Ramos (cell line): ENCODE measurements around the gene TSKU.
"Not testable (repeated sequence)": the region's sequence is repeated elsewhere in the genome, so short reads cannot be mapped to it uniquely, and the experiment has no call there.

Experiments used
- in situ Hi-C: fragments of 300-500 bp; cut with MboI; formaldehyde crosslinking; loops from one replicate; pipeline ENCODE4 v1.14.3; 2022; ENCODE audit warnings: low sequenced_read_pairs; ENCODE audit not compliant: unreplicated experiment

TSKU gene

DNA sequence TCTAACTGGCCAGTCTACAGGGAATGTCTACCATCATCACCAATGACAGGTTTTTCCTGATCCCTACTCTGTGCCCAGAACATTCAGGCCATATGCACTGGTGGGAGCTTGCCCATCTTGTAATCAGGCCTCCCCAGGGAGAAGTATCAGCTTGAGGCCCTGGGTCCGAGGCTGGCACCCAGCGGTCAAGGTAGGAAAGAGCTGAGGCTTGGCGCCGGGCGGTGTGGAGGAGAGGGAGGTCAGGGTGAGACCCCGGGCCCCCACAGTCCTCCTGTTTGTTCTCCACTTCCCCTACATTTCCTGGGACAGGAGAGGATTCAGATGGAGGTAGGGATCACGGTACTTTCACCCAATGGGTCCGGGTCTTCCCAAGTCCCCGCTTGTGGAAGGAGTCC, 15.5 kb downstream of the TSKU start:
- in situ Hi-C loops: loop anchor here (5.0 kb wide), 1 partner anchor 61 kb away; no protein-coding TSS in a partner anchor

DNA sequence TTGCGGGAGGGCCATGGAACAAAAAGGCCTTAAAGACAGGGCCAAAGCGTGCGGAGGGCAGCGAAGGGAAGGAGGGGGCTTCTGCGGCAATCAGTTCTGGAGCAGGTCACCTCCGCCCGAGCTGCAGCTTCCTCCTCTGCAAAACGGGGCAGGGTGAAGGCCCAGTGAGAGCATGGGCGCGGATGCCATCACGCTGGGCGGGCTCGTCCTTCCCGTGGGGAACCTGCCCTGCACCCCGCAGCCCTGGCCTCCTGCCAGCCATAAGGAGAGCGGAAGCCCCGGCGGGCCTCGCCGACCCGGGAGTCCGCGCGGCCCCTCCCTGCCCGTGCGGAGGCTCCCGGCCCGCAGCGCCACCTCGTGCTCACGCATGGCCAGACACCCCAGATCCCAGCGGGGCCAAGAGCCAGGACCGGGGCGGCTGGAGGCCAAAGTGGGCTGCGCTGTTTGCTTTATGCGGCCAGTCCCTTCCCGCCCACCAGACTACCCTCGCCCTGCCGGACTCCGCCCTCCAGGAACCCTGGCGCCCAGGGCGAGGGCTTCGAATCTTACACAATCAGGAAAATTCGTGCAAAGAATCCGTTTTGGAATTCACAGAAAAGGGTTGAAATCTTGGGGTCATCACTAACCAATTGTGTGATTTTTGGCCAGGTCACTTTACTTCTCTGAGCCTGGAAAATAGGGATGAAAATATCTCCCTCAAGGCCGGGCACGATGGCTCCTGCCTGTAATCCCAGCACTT, 16.1 kb downstream of the TSKU start:
- in situ Hi-C loops: loop anchor here (5.0 kb wide), 1 partner anchor 62 kb away; no protein-coding TSS in a partner anchor

DNA sequence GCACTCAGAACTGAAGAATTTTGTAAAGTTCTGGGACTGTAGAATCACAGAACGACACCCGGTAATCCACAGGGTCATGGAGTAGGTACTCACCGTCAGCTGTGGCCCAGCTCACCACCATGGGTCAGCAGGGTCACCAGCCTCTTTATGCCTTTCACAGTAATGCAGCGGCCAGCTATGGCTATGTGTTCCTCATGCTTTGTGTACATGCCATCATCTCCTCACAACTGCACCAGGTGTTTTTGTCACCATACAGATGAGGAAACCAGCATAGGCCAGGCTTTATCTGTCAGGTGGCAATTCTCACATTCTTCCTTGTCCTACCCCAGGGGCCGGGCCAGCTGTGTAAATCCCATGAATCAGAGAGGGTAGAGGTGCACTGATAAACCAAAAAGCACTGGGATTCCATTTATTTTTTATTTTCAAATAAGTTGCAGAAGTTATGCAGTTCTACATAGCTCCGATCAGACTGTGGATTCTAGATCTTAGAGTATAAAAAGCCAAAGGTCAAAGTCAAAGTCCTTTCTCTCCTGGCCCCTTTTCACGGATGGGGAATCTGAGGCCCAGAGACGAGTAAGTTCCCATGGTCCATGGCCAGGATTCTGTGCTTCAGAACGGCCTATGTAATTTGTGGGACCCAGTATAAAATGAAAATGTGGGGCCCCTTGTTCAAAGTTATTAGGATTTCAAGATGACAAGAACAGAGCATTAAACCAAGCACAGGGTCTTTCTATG, 17.5 kb downstream of the TSKU start:
- in situ Hi-C loops: no loop called here

DNA sequence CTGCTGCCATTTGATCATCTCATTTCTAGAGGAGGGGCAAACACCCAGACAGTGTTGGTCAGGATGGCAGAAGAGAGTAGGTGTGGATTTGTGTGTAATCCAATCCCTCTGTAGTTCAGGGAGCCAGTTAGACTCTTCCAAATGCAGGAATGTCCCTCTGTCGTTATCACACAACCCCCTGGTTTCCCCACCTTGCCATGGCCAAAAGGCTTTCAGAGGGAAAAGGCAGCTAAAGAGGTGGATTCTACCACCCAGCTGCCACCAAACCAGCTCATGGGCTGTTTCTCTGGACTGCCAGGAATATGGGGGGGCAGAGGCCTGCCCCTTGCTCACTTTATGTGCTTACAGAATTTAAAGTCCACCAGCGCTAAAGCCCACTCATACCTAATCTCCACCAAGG, 18.1 kb downstream of the TSKU start:
- in situ Hi-C loops: no loop called here

DNA sequence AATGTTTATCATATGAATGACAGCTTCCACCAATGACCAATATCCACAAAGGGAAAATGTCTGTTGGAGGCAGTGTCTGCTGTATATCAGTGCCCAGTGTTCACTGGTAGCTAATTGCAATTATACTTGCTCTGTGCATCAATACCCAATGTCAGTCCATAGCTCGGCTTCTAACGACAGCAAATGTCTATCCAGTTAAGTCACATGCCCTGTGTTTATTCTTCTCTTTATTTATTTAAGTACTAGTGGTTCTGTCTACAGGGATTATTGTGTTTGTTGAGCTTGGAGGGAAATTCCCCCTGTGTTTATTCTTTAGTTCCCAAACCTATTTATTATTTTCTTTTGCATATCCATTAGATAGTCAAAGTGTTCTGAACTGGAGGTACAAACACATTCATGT, 18.6 kb downstream of the TSKU start:
- in situ Hi-C loops: no loop called here

DNA sequence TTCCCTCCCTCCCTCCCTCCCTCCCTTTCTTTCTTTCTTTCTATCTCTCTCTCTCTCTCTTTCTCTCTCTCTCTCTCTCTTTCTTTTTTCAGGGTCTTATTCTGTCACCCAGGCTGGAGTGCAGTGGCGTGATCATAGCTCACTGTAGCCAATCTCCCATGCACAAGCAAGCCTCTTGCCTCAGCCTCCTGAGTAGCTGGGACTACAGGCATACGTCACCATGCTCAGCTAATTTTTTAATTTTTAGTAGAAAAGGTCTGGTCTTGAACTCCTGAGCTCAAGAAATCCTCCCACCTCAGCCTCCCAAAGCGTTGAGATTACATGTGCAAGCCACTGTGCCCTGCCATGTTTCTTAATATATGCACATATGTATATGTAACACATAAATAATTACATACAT, 19.0 kb downstream of the TSKU start:
- in situ Hi-C loops: no loop called here

DNA sequence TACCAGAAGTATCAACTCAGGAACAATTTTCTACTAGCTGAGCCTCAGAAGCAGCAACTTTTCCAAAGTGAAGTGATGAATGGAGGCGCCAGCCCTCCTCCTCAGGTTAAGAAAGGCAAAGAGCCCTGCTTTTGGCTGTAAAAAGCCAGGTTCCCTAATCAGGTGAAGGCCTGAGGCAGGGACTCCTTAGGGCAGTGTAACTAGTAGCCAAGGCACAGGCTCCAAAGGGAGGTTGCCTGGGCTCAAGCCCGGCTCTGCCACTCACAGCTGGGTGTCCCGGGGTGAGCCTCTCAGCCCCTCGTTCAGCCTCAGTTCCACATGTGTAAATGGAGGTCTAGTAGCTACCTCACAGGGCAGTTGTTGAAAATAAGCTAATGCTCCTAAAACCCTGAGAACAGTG, 19.5 kb downstream of the TSKU start:
- in situ Hi-C loops: no loop called here

DNA sequence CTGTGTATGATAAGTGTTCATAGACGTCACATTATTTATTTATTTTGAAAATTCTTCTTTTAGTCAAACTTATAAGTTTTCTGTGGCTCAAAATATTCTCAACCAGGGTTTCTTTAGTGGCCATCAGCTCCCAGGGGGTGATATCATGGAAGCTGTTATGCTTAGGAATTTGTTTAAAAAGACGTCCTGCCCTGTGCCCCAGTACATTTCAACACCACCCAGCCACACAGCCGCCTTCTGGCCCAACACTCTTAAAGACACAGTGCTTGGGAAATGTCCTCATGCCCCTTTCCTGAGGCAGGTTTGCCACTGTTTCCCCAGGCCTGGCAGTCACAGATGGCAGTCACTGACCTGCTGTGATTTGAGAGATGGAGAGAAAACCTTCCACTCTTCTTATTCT, 19.9 kb downstream of the TSKU start:
- in situ Hi-C loops: no loop called here

DNA sequence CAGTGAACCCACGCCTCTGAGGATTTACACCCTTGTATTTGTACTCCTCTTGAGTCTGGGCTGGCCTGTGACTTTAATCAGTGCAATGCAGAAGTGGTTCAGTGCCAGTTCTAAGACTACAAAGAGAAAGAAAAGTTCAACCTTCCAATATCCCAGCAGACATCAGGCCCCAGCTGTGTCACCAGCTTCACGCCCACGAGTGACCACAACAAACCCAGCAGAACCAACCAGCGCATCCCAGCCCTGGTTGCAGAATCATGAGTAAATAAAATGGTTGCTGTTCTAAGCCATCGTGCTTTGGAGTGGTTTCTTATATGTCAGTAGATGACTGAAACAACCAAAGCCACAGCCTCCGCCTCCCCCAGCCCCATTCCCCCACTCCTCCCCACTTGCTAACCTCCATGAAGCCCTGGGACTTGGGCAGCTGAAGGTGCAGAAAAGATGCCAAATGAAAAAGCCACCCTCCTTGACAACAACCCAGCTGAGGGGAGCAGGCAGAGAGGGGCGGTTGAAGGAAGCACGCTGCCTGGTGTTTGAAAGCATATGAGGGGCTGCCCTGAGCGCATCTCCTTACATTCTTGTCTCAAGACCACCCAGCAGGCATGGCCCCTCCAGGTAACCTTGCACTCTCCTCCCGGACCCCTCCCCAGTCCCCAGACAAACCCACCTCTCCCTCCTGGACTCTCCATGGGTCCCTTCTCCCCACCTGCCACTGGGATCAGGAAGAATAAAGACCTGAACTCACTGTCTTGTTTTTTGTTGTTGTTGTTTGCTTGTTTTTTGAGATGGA, 20.9 kb downstream of the TSKU start:
- in situ Hi-C loops: no loop called here

DNA sequence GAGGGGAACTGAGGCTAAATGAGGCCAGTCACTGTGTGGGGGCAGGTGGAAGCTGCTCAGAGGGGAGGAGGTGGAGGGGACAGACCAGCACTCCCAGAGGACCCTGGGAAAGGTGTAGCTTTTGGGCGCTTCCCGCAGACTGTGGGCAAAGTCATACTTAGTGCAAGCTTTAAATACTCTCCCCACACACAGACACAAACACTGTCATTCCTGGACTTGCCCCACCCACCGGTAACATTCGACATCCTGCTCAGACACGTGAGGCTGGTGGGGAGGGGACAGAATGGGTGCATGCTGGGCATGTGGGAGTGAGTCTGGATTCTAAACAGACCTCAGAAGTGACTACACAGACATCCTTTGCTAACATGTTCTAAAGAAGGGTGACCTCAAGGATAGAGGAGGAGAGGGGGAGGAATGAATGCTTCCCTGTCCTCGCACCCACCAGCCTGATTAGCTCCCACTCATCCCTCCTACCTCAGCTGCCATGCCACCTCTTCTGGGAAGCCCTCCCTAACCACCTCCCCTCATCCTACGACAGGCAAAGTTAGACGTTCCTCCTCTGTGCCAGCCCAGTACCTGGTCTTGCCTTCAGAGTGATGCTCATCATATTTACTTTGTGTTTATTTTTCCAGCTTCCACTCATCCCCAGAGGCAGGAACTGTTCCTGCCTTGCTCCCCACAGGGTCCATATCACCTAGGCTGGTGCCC, 22.2 kb downstream of the TSKU start:
- in situ Hi-C loops: no loop called here

DNA sequence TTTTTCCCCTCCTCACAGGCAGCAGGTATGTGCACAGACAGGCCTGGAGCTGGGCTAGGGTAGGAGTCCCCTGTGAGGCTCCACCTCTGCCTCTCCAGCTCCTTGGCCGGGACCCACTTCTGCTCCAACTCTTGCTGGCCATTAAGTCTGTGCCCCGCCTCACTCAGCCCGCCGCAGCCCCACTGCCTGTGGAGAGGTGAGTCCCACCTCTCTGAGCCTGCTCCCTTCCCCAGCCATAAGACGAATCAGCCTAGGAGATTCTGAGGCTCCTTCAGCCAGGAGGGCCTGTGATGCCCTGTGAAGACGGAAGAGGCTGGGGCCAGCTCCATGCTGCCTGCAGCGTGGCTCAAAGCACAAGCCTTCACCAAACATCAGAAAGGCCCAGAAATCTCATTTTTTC, 23.0 kb downstream of the TSKU start:
- in situ Hi-C loops: no loop called here

DNA sequence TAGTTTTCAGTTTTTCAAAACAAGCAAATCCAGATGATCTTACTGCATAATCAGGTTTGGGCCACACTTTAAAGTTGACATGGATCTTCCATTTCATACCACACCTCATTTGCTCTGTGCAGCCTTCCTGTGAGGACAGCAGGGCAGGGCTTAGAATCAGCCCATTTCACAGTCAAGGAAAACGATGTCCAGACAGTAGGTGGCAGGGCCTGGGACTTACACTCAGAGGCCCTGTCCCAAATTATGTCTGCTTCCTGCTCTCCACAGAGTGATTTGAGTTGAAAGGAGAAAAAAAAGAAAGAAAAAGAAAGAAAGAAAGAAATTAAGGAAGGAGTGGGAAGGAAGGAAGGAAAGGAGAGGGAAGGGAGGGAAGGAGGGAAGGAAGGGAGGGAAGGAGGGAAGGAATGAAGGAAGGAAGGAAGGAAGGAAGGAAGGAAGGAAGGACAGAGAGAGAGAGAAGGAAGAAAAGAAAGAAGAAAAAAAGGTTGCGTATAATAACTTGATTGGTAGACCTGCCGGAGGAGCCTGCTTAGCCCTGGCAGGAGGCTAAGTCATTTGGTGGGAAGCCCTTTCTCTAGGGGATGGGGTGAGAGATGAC, 23.6 kb downstream of the TSKU start:
- in situ Hi-C loops: no loop called here

DNA sequence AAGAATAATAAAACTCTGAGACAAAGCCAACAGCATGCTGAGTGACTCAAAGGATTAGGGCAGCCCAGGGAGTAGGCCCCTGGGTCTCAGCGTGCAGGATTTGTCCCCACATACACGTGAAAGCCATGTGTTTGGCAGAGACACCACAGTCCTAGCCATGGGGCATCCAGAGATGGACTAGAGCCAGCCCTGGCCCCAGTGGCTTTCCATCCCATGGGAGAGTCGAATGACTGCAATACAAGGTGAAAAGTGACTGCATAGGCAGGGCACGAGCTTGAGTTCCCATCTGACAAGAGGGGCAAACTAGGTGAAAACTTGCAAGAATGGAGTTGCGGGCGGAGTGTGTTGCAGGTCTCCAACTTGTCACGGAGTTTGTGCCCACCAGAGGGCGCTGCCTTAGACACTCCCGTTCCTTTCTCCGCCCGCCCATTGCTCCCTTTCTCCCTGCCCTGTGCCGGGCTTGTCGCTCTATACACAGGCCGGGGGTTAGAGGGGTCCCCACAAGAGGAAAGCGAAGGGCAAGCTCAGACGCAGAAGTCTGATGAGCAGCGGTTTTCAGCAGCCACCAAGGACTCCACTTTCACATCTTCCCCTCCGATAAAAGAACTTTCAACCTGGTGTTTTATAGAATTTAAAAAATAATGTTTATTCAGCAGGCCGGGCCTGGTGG, 24.2 kb downstream of the TSKU start:
- in situ Hi-C loops: no loop called here

DNA sequence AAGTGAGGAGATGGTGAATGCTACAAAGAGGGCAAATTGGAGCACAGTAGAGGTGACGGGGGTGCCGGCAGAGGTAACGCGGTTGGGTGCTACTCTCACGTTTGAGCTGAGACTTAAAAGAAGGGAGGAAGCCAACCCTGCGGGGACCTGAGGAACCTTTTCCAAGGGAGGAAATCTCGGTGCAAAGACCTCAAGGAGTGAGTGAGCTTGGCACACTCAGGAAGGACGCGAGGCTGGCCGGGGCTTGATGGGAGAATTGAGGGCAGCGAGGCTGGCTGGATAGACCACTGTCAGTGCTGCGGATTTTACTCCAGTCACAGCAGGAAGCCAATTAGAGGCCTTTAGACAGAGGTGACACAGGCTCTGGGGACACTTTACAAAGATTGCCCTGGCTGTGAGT, 25.0 kb downstream of the TSKU start:
- in situ Hi-C loops: no loop called here

DNA sequence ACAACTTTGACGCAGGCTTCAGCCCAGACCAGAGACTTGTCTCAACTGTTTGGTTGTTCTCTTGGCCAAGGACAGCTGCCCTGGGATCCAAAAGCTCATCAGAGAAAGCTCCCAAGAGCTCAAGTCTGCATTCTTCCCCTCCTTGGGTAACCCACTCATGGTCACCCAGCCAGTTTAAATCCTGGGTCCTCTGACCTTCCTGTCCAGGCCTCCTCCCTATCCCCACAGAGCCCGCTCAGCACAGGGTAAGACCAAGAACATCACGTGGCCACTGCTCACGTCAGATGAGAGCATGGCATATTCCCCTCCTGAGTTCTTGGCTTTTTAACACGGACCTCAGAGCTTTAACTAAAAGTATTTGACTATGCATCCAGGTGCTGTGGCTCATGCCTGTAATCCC, 25.8 kb downstream of the TSKU start:
- in situ Hi-C loops: no loop called here

DNA sequence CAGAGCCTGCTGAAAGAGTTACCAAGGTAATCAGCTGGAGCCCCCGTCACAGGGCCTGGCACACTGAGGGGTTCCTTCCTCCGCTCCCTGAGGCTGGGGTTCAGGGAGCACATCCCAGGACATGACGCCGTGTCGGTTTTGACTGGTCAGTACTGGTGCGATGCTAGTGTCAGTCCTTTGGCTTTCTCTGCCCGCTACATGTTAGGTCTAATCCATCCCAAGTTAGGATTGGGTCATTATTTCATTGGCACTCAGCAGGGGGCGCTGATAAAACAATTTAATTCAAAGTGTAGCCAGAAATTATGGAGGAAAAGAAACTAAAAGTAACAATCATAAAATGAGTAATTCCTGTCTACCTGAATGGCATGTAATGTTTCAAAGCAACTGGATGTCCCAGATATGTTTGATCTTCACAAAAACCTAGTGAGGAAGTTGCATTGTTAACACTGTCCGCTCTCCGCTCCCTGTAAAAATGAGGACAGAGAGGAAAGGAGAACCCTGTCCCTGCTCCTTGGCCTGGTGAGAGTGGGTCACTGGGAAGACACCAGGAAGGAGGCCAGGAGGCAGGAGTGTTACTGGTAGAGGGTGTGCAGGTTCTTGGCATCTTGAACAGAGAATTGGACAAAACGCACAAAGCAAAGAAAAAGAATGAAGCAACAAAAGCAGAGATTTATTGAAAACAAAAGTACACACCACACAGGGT, 27.1 kb downstream of the TSKU start:
- in situ Hi-C loops: no loop called here

DNA sequence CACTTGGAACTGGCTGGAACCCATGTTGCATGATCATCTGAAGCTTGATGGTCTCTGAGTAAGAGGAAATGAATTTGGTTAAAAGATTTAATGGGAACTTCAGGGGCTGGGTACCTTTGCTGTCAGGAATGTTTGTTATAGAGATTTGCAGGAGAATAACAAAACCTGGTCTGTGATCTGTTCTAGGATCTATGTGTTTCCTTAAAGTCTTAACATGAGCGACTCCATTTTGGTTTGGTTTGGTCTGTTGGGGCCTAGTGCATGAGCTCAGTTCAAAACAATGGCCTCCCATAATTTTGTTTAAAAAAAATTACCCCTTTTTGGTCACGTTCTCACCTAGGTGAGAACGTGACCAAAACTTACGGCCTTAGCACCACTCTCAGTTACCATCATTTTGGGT, 28.1 kb downstream of the TSKU start:
- in situ Hi-C loops: no loop called here

DNA sequence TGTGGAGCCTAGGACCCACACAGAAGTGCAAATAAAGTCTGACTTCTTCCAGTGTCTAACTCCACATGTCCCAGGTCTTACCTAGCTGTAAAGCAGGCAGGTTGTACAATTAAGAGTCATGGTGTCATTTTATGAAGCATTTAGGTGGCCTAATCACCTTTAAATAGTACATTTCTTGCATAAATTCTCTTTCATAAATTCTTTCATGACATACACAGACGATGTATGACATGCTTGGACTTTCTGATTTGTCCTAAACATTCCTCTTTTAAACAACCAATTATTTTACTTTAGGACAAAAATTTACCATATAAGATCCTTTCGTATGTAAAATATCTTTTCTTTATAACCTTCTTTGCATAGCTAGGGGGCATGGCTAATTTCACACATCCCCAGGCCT, 31.3 kb downstream of the TSKU start:
- in situ Hi-C loops: no loop called here

DNA sequence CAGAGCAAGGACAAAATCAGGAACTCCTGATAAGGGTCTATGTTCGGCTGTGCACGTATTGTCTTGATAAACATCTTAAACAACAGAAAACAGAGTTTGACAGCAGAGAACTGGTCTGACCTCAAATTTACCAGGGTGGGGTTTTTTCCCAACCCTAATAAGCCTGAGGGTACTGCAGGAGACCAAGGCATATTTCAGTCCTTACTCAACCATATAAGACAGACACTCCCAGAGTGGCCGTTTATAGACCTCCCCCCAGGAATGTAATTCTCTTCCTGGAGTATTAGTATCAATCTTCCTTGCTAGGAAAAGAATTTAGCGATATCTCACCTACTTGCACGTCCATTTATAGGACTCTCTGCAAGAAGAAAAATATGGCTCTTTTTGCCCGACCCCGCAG, 32.5 kb downstream of the TSKU start:
- in situ Hi-C loops: not testable (repeated sequence)
